ENCODE measurements around the gene APOL5.

DNA sequence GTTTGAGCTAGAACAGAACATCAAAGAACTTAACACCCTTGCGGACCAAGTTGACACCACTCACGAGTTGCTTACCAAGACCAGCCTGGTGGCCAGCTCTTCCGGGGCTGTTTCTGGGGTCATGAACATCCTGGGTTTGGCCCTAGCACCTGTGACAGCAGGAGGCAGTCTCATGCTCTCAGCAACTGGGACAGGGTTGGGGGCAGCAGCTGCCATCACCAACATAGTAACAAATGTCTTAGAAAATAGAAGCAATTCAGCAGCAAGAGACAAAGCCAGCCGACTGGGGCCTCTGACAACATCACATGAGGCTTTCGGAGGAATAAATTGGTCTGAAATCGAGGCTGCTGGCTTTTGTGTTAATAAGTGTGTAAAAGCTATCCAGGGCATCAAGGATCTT, 8.7 kb downstream of the APOL5 start:
- TF ChIP-seq, protein P1, sequence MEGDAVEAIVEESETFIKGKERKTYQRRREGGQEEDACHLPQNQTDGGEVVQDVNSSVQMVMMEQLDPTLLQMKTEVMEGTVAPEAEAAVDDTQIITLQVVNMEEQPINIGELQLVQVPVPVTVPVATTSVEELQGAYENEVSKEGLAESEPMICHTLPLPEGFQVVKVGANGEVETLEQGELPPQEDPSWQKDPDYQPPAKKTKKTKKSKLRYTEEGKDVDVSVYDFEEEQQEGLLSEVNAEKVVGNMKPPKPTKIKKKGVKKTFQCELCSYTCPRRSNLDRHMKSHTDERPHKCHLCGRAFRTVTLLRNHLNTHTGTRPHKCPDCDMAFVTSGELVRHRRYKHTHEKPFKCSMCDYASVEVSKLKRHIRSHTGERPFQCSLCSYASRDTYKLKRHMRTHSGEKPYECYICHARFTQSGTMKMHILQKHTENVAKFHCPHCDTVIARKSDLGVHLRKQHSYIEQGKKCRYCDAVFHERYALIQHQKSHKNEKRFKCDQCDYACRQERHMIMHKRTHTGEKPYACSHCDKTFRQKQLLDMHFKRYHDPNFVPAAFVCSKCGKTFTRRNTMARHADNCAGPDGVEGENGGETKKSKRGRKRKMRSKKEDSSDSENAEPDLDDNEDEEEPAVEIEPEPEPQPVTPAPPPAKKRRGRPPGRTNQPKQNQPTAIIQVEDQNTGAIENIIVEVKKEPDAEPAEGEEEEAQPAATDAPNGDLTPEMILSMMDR (IDR thresholded peaks at IDR 0.05; ENCODE audit: insufficient read depth, low read length, poor library complexity, severe bottlenecking) = no peak
- no peak for TF ChIP-seq EZH2phosphoT487 (conservative IDR thresholded peaks at IDR 0.05; ENCODE audit: low read length)

Measured in SU-DHL-6 (cell line).